Measurements from ENCODE around the gene PDZD7.

DNA sequence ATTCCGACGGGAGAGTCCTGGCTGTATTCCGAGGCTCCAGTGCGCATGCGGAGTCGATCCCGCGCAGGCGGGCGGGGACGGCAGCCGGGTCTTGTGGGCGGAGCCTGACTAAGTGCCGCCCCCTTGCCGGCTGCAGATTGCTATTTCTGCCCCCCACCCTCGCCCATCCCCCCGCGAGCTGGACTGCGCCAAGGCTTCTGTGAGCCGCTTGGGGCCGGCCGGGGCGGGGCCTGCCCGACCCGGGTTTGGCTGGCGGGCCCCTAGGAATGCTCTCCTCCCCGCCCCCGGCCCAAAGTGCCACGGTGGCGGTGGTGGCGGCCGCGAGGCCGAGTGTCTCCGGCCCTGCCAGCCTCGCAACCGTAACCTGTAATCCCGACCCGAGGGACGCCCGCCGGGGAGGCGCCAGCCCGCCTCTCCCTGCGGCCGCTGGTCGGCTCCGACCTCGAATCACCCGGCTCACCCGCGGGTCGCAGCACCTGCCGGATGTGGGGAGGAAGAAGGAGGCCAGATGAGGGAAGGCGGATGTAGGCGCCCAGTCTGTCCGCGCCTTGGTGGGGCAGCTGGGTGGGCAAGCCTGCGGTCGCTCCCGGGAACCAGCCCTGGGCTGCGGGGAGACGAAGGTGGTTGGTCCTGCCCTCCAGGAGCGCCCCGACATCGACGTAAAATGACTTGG, 30.2 kb upstream of the PDZD7 start:
- TF ChIP-seq, protein P1, sequence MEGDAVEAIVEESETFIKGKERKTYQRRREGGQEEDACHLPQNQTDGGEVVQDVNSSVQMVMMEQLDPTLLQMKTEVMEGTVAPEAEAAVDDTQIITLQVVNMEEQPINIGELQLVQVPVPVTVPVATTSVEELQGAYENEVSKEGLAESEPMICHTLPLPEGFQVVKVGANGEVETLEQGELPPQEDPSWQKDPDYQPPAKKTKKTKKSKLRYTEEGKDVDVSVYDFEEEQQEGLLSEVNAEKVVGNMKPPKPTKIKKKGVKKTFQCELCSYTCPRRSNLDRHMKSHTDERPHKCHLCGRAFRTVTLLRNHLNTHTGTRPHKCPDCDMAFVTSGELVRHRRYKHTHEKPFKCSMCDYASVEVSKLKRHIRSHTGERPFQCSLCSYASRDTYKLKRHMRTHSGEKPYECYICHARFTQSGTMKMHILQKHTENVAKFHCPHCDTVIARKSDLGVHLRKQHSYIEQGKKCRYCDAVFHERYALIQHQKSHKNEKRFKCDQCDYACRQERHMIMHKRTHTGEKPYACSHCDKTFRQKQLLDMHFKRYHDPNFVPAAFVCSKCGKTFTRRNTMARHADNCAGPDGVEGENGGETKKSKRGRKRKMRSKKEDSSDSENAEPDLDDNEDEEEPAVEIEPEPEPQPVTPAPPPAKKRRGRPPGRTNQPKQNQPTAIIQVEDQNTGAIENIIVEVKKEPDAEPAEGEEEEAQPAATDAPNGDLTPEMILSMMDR (IDR thresholded peaks at IDR 0.05; ENCODE audit: extremely low read depth in 1 of 2, insufficient read depth in 1 of 2, low read depth in 1 of 2, low read length in 2 of 2): no peak
- TF ChIP-seq POLR2A (IDR thresholded peaks at IDR 0.05; ENCODE audit: low read depth, low read length): peak; percentile 44
- no peak for TF ChIP-seq POLR2AphosphoS5 (IDR thresholded peaks at IDR 0.05; ENCODE audit: insufficient read depth, low read depth, low read length)
- TF ChIP-seq MAX (IDR thresholded peaks at IDR 0.05; ENCODE audit: insufficient read depth, insufficient read length): no peak
- no peak for TF ChIP-seq FOS (IDR thresholded peaks at IDR 0.05; ENCODE audit: borderline replicate concordance, insufficient read depth, low read length)
- no peak for TF ChIP-seq JUN (IDR thresholded peaks at IDR 0.05; ENCODE audit: borderline replicate concordance, insufficient read depth, insufficient read length, low read depth)

Measured in endothelial cell of umbilical vein (primary cell).